Heart right ventricle (tissue), 16 donors: ENCODE data around the gene CALCOCO2. TPM values are rescaled to one million over a fixed set of nuclear protein-coding genes. Genes with fewer than 3 reads are reported as not detected.

Experiments used
- ATAC-seq, 8 donors: fragments of 200-7000 bp; cut with Tn5 transposase; one replicate each; pipeline ENCODE4 v1.9.1; 2020; ENCODE audit warnings: mild to moderate bottlenecking in 8 of 8, moderate library complexity in 8 of 8, moderate number of reproducible peaks in 1 of 8
- DNase-seq, 2 donors: peaks; one replicate each; pipeline ENCODE4 v3.0.0-alpha.2; 2020
- H3K27ac ChIP-seq, 10 donors: fragments of 200-600 bp; sonication (generic) in 2 of 10; one replicate each; pipeline versions ENCODE4 v1.5.0 to v1.8.0; 2020 to 2022; ENCODE audit warnings: mild to moderate bottlenecking in 3 of 10
- H3K27me3 ChIP-seq, 7 donors: fragments of 200-600 bp; one replicate each; pipeline ENCODE4 v1.8.0; 2021 to 2022; ENCODE audit warnings: mild to moderate bottlenecking in 2 of 7
- H3K36me3 ChIP-seq, 9 donors: fragments of 200-600 bp; sonication (generic) in 1 of 9; one replicate each; pipeline versions ENCODE4 v1.5.0 to v1.8.0; 2020 to 2022; ENCODE audit warnings: mild to moderate bottlenecking in 2 of 9
- H3K4me1 ChIP-seq, 9 donors: fragments of 200-600 bp; sonication (generic) in 1 of 9; one replicate each; pipeline versions ENCODE4 v1.5.0 to v1.8.0; 2020 to 2022; ENCODE audit warnings: mild to moderate bottlenecking in 4 of 9
- H3K4me3 ChIP-seq, 10 donors: fragments of 200-600 bp; sonication (generic) in 2 of 10; one replicate each; pipeline versions ENCODE4 v1.5.0 to v1.8.0; 2020 to 2022; ENCODE audit warnings: mild to moderate bottlenecking in 7 of 10, moderate library complexity in 2 of 10
- H3K9me3 ChIP-seq, 11 donors: fragments of 200-600 bp in 10 of 11; sonication (generic) in 2 of 11; one replicate each; pipeline versions ENCODE4 v1.5.0 to v1.8.0; 2013 to 2022; ENCODE audit warnings: mild to moderate bottlenecking in 2 of 11, control low read depth in 1 of 11, moderate library complexity in 1 of 11
- WGBS, 2 donors: extraction: QIAGEN DNeasy Blood & Tissue Kit; methylation state at CpG; one replicate each; pipeline ENCODE4 v1.1.7; 2013; ENCODE audit warnings: inconsistent platforms in 1 of 2; 5-methylcytosine and 5-hydroxymethylcytosine counted together
- intact Hi-C, 10 donors: fragments of 100-400 bp; cut with DNase I; formaldehyde crosslinking; loops; one replicate each; pipeline versions ENCODE4 v1.11.1 to v1.14.2; 2022
- polyA plus RNA-seq, 2 donors: library from polyadenylated mRNA; stranded (reverse); fragments of 200-250 nt; gene quantifications; one replicate each; pipeline ENCODE4 v1.2.3, GENCODE V29; 2013
- total RNA-seq, 10 donors: library from RNA; stranded (reverse); fragmentation: NEBNext Ultra II Directional in 3 of 10; extraction: Animal tissue kit (Norgen Biotek cat#: 25700) in 3 of 10; gene quantifications; one replicate each; pipeline versions ENCODE4 v1.2.1 to v1.2.4, GENCODE V29; 2021 to 2023
- TF ChIP-seq, protein P1 (sequence below), 9 donors: fragments of 200-600 bp; sonication (generic) in 2 of 9; IDR thresholded peaks; one replicate each; pipeline versions ENCODE4 v1.5.0 to v1.8.0; 2021 to 2022; ENCODE audit warnings: antibody characterized with exemption in 9 of 9, mild to moderate bottlenecking in 5 of 9, moderate library complexity in 1 of 9
- donor health status: Arrhythmogenic right ventricular cardiomyopathy.
- donor health status: ischemic (EF 13 %, LVEDD 7.1; RV severe dilation, severe dysfunction).
- donor health status: healthy with polysubstance abuse.
- donor health status: DM: no; HTN: yes; CAD: no.
- donor health status: DM: no; HTN: no; CAD: no.
- donor health status: ischemic (EF 25% LVEDD 6.9; RV normal size, moderate dysfunction).
- donor health status: ischemic (EF 25% LVEDD 5.7; RV mildly dilated, moderate dysfunction).
- donor health status: healthy.
- donor health status: DM: yes; HTN: yes; CAD: no.
- donor health status: Ischemic cardiomyopathy.
- donor health status: ischemic (EF 35%, LVEDD 5.7; RV mildly dilated, moderate dysfunction).
- donor health status: nonischemic (EF 11% LVEDD 7.7; RV severe dilation, severe dysfunction).
- donor health status: DM: yes; HTN: yes; CAD: no.
- donor health status: PGD.
- donor health status: ischemic (EF 29% LVEDD 5.4; RV normal size, mild dysfunction).
- donor health status: nonischemic (EF 23%, LVEDD 6.1; RV moderate dilation, normal function).

CALCOCO2 gene
- total and polyA plus RNA-seq, 12 donors: 79.7 to 412 (median 247) TPM

- Histone ChIP-seq H3K36me3 (peaks cover 6 to 99% (median 84%) of the 10 kb centered on the region in 9 donors), H3K9me3 (no peaks in the 10 kb centered on the region), H3K4me3 (no peak overlapping the region), H3K27me3 (no peaks in the 10 kb centered on the region), H3K4me1 (peaks cover 0 to 13% (median 9%) of the 10 kb centered on the region in 9 donors), H3K27ac (peak overlapping the region in 1 of 10 donors; percentile 22)
- TF ChIP-seq, protein P1, sequence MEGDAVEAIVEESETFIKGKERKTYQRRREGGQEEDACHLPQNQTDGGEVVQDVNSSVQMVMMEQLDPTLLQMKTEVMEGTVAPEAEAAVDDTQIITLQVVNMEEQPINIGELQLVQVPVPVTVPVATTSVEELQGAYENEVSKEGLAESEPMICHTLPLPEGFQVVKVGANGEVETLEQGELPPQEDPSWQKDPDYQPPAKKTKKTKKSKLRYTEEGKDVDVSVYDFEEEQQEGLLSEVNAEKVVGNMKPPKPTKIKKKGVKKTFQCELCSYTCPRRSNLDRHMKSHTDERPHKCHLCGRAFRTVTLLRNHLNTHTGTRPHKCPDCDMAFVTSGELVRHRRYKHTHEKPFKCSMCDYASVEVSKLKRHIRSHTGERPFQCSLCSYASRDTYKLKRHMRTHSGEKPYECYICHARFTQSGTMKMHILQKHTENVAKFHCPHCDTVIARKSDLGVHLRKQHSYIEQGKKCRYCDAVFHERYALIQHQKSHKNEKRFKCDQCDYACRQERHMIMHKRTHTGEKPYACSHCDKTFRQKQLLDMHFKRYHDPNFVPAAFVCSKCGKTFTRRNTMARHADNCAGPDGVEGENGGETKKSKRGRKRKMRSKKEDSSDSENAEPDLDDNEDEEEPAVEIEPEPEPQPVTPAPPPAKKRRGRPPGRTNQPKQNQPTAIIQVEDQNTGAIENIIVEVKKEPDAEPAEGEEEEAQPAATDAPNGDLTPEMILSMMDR (IDR thresholded peaks at IDR 0.05): no peak
- intact Hi-C loops: no loop called here
- ATAC-seq: no peak
- 97 to 99% methylated on average over 4 of the region's 4 CpGs for WGBS, 2 donors
- DNase-seq: no peak
These were observed 20.0 kb downstream of the CALCOCO2 start for GRCh38 chr17:48850792-48851323.

DNA sequence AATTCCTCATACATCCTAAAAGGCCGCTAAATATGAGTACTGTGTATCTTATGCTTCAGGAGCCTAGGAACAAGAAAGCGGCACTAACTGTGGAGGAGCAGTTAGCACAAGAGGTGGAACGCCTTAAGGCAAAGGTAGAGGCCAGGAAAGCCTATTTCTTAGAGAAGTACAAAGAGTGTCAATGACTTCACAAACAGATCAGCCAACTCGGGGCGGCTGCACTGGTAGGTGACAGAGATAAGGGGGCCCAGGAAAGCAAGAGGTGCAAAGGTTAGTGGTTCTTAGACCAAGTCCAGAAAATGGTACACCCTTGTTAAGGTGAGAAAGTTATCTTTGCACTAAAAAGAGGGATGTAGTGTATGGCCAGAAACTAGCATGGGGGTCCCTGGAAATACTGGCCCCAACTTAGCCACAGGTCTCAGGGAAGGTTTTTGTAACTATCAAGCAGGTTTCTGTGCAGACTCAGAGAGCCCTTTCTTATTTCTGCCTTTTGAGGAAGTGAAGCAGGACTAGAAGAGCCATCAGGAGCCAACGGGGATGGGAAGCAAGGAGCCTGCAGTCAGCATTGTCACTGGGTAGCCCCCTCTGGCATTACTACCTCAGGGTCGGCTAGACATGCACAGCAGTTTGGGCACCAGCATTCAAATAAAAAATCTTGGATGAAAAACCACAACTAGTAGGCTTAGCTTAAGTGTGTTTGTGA, 24.1 kb downstream of the CALCOCO2 start:
- 87 to 92% methylated on average over 7 of the region's 7 CpGs for WGBS, 2 donors
- DNase-seq (no peak), ATAC-seq (no peak)
- Histone ChIP-seq H3K27me3 (no peaks in the 10 kb centered on the region), H3K4me3 (no peak overlapping the region), H3K4me1 (peaks cover 0 to 12% (median 0%) of the 10 kb centered on the region in 9 donors), H3K36me3 (peaks cover 0 to 99% (median 87%) of the 10 kb centered on the region in 9 donors), H3K9me3 (no peaks in the 10 kb centered on the region), H3K27ac (no peak overlapping the region)
- TF ChIP-seq, protein P1 (IDR thresholded peaks at IDR 0.05): no peak
- intact Hi-C loops: no loop called here

GRCh38 chr17:48856122-48856821, 25.4 kb downstream of the CALCOCO2 start:
- ATAC-seq (no peak), DNase-seq (no peak)
- no peak overlapping the region for H3K4me3 ChIP-seq
- peaks cover 4 to 99% (median 87%) of the 10 kb centered on the region in 9 donors for H3K36me3 ChIP-seq
- intact Hi-C loops: no loop called here
- H3K27ac ChIP-seq: no peak overlapping the region
- TF ChIP-seq, protein P1 (IDR thresholded peaks at IDR 0.05): no peak
- no peaks in the 10 kb centered on the region for H3K9me3 ChIP-seq
- H3K4me1 ChIP-seq: peaks cover 0 to 5% (median 0%) of the 10 kb centered on the region in 9 donors
- WGBS, 2 donors: 64 to 68% methylated on average over 3 of the region's 3 CpGs
- no peaks in the 10 kb centered on the region for H3K27me3 ChIP-seq

- no peak for ATAC-seq
- no peak for DNase-seq
- Histone ChIP-seq H3K27ac (no peak overlapping the region), H3K27me3 (no peaks in the 10 kb centered on the region), H3K4me1 (no peaks in the 10 kb centered on the region), H3K36me3 (peaks cover 4 to 100% (median 86%) of the 10 kb centered on the region in 9 donors), H3K9me3 (no peaks in the 10 kb centered on the region), H3K4me3 (no peak overlapping the region)
- TF ChIP-seq, protein P1 (IDR thresholded peaks at IDR 0.05): peak in 2 of 9 donors; percentile 7 to 24
- WGBS, 2 donors: 98% methylated on average over 3 of the region's 3 CpGs
- intact Hi-C loops: no loop called here
These were observed 29.2 kb downstream of the CALCOCO2 start for GRCh38 chr17:48860034-48860433.
